Measurements from ENCODE around the gene MTG2.

DNA sequence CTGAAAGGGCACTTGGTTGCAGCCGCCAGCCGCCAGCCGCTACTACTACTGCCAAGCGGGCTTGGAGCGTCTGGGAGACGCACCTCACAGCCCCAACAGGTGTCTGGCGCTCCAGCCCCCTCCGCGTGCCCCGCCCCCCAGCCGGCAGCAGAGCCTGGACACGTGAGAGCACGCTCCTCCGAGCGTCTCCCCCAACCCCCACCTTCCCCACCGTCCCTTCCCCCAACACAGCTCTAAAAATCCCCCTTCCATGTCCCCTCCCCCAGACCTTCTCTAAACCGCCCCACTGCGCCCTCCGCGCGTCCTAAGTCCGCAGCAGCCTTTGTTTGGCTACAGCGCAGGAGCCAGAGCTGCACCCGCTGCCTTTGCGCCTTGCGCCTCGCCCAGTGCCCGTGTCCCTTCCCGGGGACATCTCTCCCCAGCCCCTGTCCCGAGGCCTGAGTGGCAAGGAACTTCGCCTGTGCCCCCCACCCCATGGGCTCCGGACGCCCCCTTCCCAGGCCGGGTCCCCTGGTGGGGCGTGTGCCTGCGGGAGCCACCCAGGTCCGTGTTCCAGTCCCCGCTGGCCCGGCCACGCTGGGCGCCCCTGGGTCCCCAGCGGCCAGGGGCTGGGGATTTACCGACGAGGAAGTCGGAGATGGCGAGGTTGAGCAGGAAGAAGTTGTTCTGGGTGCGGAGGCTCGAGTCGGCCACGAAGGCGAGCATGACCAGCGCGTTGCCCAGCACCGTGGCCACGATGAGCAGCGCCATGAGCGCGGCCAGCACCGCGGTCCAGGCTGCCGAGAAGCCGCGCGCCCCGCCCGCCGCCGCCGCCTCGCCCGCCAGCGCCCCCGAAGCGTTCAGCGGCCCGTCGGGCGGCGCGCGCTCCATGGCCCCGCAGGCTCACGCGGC lies 36.5 kb downstream of the MTG2 start:
- TF ChIP-seq CTCF (IDR thresholded peaks at IDR 0.05), result no peak
- no peak for TF ChIP-seq POLR2A (IDR thresholded peaks at IDR 0.05)
